ENCODE data around the gene RAP2C. TPM values are rescaled to one million over a fixed set of nuclear protein-coding genes. Genes with fewer than 3 reads are reported as not detected.

The RAP2C gene
- polyA plus RNA-seq, 1 donor from 2014 or later, result 26.2 TPM

DNA sequence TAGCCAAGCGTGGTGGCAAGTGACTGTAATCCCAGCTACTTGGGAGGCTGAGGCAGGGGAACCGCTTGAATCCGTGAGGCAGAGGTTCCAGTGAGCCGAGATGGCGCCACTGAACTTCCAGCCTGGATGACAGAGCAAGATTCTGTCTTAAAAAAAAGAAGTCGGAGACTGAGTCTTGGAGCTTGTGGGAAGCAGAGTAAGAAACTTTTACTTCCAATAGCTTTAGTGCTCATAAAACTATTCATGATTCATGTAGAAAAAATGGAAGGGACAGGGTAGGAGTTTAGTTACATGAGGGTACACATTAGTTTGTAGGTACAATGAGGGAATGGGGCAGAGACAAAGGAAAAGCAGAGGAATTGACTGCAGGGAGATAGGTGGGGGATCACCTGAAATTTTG is 19.3 kb downstream of the RAP2C start:
- Histone ChIP-seq H3K27me3 (ENCODE audit: insufficient read depth, low read depth, low read length) (no peaks in the 10 kb centered on the region), H3K27ac (ENCODE audit: low read length) (no peak overlapping the region)
- no peak for TF ChIP-seq SMC3 (conservative IDR thresholded peaks at IDR 0.05; ENCODE audit: poor library complexity)
- TF ChIP-seq CTCF (IDR thresholded peaks at IDR 0.05; ENCODE audit: poor library complexity, severe bottlenecking), result no peak
- no peak for TF ChIP-seq EP300 (conservative IDR thresholded peaks at IDR 0.05; ENCODE audit: poor library complexity, severe bottlenecking)
- no peak for TF ChIP-seq REST (IDR thresholded peaks at IDR 0.05; ENCODE audit: borderline replicate concordance)
- TF ChIP-seq MXI1 (conservative IDR thresholded peaks at IDR 0.05; ENCODE audit: poor library complexity, severe bottlenecking), result no peak
- TF ChIP-seq POLR2AphosphoS5 (IDR thresholded peaks at IDR 0.05), result no peak
- no peak for TF ChIP-seq TAF1 (IDR thresholded peaks at IDR 0.05; ENCODE audit: low read depth)
- TF ChIP-seq RAD21 (conservative IDR thresholded peaks at IDR 0.05), result no peak
- no peak for TF ChIP-seq EZH2 (IDR thresholded peaks at IDR 0.05; ENCODE audit: borderline replicate concordance, insufficient read depth, low read length, poor library complexity, severe bottlenecking)

GRCh38 chrX:132193872-132194574 is 25.2 kb downstream of the RAP2C start:
- H3K9me3 ChIP-seq (ENCODE audit: low read length), result no peaks in the 10 kb centered on the region
- H3K27ac ChIP-seq (ENCODE audit: low read length), result no peak overlapping the region
- H3K36me3 ChIP-seq (ENCODE audit: insufficient read depth, low read length), result no peaks in the 10 kb centered on the region
- no peak overlapping the region for H3K4me2 ChIP-seq (ENCODE audit: low read length)
- no peak overlapping the region for H3K4me3 ChIP-seq (ENCODE audit: low read length)
- no peaks in the 10 kb centered on the region for H3F3A ChIP-seq (ENCODE audit: insufficient read depth, low read length, poor library complexity, severe bottlenecking)
- H3K9ac ChIP-seq (ENCODE audit: low read length), result no peak overlapping the region
- H3K27me3 ChIP-seq (ENCODE audit: insufficient read depth, low read depth, low read length), result no peaks in the 10 kb centered on the region
- H3K79me2 ChIP-seq (replicated peaks; ENCODE audit: insufficient read depth, low read length), result no peaks in the 10 kb centered on the region
- no peak overlapping the region for H2AFZ ChIP-seq (ENCODE audit: low read depth, low read length)
- H3K9me2 ChIP-seq (ENCODE audit: insufficient read depth, low read length), result no peaks in the 10 kb centered on the region
- H4K20me1 ChIP-seq (ENCODE audit: insufficient read depth), result no peaks in the 10 kb centered on the region
- TF ChIP-seq REST (IDR thresholded peaks at IDR 0.05; ENCODE audit: borderline replicate concordance), result no peak
- TF ChIP-seq TAF1 (IDR thresholded peaks at IDR 0.05; ENCODE audit: low read depth), result no peak
- TF ChIP-seq EP300 (conservative IDR thresholded peaks at IDR 0.05; ENCODE audit: poor library complexity, severe bottlenecking), result no peak
- TF ChIP-seq CTCF (IDR thresholded peaks at IDR 0.05; ENCODE audit: poor library complexity, severe bottlenecking), result no peak
- TF ChIP-seq RAD21 (conservative IDR thresholded peaks at IDR 0.05), result no peak
- TF ChIP-seq POLR2AphosphoS5 (IDR thresholded peaks at IDR 0.05), result no peak
- no peak for TF ChIP-seq SMC3 (conservative IDR thresholded peaks at IDR 0.05; ENCODE audit: poor library complexity)
- no peak for TF ChIP-seq MXI1 (conservative IDR thresholded peaks at IDR 0.05; ENCODE audit: poor library complexity, severe bottlenecking)
- no peak for TF ChIP-seq EZH2 (IDR thresholded peaks at IDR 0.05; ENCODE audit: borderline replicate concordance, insufficient read depth, low read length, poor library complexity, severe bottlenecking)

More for the DNA sequence above, 19.3 kb downstream of the RAP2C start:
- Histone ChIP-seq H2AFZ (ENCODE audit: low read depth, low read length) (no peak overlapping the region), H3K79me2 (replicated peaks; ENCODE audit: insufficient read depth, low read length) (no peaks in the 10 kb centered on the region), H3K9ac (ENCODE audit: low read length) (no peak overlapping the region), H3K4me2 (ENCODE audit: low read length) (no peak overlapping the region), H3K36me3 (ENCODE audit: insufficient read depth, low read length) (no peaks in the 10 kb centered on the region), H3K9me3 (ENCODE audit: low read length) (no peaks in the 10 kb centered on the region), H3K4me3 (ENCODE audit: low read length) (no peak overlapping the region), H3F3A (ENCODE audit: insufficient read depth, low read length, poor library complexity, severe bottlenecking) (no peaks in the 10 kb centered on the region), H3K9me2 (ENCODE audit: insufficient read depth, low read length) (no peaks in the 10 kb centered on the region), H4K20me1 (ENCODE audit: insufficient read depth) (no peaks in the 10 kb centered on the region)

All from neural cell (in vitro differentiated cells).